NOMO-1 treated with DMSO at 0.1 percent for 48 hours (cell line): Measurements from ENCODE around the gene MYH9.
"Not testable (repeated sequence)": the region's sequence is repeated elsewhere in the genome, so short reads cannot be mapped to it uniquely, and the experiment has no call there.

Source experiments
- DNase-seq: peaks from one replicate; lab custom pipeline; 2025; ENCODE audit not compliant: unreplicated experiment; lab: John Stamatoyannopoulos, UW

Gene MYH9

DNA sequence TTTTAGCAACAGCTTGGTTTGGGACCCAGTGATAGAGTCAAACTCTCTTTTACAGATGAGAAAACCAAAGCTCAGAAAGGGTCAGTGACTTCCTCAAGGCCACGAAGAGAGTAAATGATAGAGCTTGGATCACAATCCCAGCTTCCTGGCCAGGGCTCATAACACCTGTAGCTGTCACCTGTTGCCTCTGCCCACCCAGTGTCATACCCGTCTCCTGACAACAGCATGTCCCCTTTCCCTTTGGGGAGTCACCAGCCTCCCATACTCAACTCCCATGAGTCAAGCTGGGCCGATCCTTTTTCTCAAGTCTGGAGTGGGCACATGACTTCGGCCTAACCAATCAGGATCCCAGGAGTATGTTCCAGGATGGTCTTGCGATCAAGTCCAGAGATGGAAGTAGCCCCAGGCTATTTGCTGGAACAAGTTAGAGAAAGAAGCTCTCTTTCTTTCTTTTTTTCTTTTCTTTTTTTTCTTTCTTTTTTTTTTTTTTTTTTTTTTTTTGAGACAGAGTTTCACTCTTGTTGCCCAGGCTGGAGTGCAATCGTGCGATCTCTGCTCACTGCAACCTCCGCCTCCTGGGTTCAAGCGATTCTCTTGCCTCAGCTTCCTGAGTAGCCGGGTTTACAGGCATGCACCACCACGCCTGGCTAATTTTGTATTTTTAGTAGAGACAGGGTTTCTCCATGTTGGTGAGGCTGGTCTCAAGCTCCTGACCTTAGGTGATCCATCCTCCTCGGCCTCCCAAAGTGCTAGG lies 27.8 kb upstream of the MYH9 start:
- no peak for DNase-seq

DNA sequence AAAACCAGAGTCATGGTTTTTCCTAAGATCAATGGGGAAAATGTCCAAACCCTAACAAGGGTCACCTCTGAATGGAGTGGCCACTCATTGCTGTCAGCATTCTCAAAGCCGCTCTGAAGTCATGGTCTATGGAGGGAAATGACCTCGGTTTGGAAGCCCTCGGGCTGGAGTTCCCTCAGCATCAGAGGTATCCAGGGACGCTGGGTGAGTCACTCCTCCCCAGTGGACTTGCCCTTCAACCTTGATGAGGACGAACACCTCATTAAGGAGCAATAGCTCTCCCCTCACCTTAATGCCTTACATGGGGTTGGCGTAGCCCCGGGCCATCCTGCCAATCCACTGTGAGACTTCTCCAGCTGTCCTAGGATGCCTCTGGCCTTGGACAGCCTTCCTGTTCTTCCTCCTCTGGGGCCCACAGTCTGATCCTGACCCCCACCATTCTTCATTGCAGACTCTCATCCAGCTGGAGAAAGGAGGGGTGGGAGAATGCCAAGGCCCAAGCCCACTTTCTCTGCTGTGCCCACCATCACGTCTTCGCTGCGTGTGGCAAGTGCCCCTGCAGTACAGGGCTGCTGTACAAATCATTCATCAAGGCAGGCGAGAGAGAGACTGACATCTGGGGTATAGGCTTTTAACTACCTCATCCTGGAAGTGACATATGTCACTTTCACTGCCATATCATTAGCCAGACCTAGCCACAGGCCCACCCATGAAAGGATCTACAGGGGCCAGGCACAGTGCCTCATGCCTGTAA lies 25.4 kb upstream of the MYH9 start:
- no peak for DNase-seq

DNA sequence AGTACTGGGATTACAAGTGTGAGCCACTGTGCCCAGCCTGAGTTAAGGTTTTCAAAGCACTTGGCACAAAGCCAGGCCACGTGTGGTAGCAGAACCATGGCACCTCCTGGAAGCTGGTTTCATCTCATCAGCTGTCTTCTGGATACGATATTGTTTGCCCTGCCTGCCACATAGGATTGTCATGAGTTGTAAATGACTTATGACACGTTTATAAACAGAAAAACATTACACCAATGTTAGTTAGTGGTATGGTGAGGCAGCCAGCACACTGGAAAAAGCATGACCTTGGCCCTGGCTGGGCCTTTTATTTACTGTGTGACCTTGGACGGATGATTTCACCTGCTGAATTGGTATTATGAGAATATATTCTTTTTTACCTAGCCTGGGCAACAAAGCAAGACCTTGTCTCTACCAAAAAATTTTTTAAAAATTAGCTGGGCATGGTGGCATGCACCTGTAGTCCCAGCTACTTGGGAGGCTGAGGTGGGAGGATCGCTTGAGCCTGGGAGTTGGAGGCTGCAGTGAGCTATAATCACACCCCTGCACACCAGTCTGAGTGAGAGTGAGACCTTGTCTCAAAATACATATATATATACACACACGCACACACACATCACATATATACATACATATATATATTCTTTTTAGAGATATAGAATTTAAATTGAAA lies 24.0 kb upstream of the MYH9 start:
- DNase-seq = no peak

DNA sequence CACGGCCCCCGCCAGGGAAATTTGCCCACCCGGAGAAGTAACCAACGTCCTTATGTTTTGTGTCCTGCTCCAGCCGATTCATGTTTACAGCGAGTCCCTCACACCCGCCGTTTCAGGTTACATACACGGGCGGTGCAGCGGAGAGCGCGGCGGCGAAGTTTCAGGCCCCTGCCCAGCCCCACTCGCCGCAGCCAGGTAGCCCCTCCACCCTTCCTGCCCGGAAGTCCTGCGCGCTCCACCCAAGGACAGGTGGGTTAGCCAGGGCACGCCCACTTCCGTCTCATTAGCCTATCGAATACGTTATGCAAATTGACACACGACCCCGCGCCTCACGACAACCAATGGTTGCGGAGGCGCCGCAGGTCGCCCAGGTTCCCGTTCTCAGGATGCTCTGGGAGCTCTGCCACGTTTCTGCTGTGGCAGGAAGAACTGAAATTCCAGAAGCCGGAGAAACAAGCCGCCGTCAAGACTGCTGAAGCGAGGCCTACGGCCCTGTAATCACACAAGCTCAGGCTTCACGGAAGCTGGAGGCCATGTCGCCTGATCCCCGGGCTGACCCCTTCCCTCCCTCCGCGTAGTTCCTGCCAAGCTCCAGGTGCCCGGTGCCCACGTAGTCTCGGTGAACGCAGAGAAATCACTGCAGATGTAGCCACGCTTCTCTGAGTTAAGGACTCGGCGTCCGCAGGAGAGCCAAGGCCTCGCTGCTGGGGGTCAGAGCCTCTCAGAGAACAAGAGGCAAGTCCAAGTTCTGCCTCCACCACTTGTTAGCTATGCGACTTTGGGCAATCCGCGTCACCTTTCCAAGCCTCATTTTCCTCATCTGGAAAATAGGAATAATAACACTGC lies 22.4 kb upstream of the MYH9 start:
- no peak for DNase-seq

DNA sequence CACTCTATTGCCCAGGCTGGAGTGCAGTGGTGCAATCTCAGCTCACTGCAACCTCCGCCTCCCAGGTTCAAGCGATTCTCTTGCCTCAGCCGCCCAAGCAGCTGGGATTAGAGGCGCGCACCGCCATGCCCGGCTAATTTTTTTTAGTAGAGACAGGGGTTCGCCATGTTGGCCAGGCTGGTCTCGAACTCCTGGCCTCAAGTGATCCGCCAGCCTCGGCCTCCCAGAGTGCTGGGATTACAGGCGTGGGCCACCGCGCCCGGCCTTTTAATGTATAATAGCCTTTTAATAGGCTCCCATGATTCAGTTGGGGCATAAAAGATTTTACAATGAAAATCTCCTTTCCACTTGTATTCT lies 21.8 kb upstream of the MYH9 start:
- DNase-seq = not testable (repeated sequence)

DNA sequence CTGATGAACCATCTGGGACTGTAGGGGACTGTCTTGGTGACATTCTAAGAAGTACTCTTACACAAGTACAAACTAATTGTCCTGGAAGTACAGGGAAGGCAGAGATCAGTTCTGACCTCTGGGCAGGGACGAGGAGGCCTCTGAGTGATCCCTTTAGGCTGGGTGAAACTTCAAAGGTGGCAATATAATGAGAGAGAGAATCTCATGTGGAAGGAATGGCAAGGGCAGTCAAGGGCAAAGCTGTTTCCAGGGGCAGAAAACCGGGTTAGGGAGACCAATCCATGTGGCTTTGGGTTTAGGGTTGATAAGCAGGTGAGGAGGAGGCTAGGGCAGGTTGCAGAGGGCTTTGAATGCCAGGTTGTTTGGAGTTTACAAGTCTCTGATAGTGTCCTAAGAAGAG lies 21.3 kb upstream of the MYH9 start:
- no peak for DNase-seq

DNA sequence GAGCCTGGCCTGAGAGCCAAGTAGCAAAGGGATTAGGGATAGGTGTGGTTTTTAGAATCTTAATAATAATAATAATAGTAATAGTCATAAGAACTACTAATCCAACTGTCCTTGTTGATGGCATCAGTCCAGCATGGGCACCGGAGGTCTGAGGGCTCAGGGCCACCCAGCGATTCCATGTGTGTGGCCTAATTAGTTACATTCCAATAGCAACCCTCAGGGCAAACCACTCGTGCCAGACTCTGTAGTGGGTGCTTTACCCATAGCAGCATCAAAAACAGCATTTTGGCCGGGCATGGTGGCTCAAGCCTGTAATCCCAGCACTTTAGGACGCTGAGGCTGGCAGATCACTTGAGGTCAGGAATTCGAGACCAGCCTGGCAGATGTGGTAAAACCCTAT lies 19.0 kb upstream of the MYH9 start:
- DNase-seq = no peak

DNA sequence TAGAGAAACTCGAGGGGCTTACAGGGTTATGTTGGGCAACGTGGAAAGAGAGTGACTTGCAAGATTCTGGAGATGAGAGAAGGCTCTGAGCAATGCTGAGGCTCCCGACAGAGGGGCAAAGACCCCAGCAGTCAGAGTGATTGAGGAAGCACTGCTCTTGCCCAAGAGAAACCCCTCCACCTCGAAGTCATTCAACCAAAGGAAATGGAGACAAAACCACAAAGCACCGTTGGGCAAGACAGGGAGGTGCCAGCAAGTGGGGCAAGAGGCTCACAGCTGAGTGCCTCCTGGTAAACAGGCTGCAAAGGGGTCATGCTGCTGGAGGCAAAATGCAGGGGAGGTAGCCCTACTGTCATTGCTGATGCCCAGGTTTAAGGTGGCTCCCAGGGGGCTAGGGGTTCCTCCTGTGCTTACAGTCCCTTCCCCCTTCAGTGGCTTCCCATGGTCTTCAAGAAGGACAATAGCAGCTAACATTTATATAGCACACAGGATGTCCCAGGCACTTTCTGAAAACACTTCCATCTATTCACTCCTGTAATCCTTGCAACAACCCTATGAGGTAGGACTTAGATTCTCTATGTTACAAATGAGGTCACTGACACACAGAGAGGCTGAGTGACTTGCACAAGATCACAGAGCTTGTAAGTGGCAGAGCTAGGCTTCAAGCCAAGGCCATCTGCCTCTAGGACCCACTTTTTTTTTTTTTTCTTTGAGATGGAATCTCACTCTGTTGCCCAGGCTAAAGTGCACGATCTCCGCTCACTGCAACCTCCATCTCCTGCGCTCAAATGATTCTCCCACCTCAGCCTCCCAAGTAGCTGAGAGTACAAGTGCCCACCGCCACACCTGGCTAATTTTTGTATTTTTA lies 18.1 kb upstream of the MYH9 start:
- peak; percentile 98 for DNase-seq

DNA sequence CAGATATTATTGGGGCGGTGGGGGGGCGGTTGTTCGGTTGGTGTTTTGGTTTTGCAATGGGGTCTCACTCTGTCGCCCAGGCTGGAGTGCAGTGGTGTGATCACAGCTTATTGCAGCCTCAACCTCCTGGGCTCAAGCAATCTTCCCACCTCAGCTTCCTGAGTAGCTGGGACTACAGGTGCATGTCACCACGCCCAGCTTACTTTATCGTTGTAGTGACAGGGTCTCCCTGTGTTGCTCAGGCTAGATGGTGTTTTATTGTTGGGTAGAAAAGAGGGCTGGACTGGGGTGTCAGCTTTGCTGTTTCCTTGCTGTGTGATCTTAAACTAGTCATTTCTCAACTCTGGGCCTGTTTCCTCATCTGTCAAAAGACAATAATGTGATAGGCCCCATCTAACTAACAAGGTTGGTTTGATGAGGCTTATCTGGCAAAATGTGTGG lies 17.5 kb upstream of the MYH9 start:
- no peak for DNase-seq

DNA sequence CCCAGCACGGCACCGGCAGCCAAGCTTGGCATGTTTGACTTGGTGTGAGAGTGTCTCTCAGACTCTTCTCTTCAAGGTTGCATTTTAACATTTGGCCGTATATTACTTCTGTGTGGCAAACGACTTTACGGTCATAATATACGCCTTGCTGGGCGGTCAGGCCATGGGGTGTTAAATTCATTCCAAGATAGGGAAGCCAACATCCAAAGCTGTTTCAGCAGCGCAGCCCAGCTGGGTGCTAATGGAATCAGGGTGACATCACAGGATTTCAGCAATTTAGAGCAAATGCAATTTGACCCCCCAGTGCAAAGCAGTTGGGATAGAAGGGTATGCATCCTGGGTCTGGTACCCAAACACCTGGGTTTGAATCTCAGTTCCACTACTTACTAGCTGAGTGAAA lies 16.7 kb upstream of the MYH9 start:
- no peak for DNase-seq

DNA sequence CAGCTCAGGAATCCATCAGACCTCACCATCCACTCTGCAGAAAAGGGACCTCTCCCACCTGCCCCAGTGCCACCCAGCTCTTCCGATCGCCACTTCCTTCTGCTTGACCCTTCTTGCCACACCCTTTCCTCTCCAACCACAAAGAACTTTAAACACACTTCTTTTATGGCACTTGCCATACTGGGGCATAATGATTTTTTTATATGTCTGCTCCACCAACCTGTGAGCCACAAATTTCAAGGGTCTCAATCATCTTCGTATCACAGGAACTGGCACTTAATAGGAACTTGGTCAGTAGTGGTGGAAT lies 11.7 kb upstream of the MYH9 start:
- DNase-seq = peak; percentile 70

DNA sequence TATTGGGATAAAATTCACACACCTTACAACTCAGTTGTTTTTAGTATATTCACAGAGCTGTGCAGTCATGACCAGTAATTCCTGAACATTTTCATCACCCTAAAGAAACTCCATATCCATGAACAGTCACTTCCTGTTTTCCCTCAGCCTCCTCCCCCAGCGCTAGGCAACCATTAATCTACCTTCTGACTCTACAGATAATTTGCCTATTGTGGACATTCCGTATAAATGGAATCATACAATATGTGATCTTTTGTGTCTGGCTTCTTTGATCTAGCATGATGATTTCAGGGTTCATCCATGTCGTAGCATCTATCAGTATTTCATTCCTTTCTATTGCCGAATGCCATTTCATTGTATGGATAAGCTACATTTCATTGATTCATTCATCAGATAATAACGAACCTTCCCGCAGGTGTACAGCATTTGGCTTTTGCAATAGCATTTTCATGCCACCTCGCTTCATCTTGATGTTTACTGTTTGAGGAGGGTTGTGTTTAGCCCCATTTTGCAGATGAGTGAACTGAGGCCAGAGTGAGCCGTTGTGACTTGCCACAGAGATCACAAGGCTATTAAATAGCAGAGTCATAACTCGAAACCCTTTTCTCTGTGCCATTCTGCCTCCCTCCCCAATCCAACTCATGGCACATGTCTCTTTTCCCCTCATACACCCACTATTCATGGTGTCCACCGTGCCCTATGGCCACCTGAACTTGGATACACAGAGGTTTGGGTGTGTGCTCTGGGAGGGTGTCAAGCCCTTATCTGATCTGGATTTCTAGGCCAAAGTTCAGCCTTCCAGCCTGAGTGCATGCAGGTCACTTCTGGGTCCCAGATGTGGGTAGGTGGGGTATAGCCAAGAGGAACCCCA lies 11.1 kb upstream of the MYH9 start:
- DNase-seq = no peak

DNA sequence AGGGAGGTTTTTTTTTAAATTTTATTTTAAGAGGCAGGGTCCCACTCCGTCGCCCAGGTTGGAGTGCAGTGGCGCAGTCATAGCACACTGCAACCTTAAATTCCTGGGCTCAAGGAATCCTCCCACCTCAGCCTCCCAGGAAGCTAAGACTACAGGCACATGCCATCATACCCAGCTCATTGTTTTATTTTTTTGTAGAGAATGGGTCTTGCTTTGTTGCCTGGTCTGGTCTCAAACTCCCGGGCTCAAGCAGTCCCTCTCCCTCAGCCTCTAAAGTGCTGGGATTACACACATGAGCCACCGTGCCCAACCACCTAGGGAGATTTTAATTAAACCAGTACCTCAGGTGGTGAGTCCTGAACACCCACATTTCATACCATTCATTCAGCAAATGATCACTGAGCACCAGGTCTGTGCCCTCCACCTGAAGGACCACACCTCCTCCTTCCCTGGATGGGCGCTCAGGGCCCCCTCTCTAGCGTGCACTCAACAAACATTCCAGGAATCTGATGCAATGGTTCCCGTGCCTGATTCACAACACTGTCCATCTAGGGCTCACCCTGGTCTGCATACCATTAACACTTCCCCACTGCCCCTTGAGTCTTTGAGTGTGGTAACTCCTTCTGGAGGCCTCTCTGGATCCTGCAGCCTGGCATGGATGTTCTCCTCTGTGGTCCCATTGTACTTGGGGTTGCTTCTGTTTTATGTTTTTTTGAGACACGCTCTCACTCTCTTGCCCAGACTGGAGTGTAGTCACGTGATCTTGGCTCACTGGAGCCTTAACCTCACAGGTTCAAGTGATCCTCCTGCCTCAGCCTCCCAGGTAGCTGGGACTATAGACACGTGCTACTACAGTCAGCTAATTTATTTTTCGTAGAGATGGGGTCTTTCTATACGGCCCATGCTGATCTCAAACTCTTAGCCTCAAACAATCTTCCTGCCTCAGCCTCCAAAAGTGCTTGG lies 9.6 kb upstream of the MYH9 start:
- DNase-seq = no peak

DNA sequence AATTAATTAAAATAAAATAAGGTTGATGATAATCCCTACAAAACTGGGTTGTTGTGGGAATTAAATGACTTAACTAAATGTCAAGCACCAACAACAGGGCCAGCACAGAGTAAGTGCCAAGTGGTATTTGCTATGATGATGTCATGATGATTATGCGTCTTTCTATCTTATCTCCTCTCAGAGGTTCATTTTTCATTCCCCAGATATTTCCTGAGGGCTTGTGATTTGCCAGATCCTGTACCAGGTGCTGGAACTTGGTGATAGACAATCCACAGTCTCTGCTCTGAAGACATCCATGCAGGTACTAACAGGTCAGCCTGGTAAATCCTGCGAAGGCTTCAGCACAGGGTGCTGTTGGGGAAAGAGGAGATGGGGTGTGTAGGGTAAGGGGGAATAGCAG lies 8.1 kb upstream of the MYH9 start:
- no peak for DNase-seq

DNA sequence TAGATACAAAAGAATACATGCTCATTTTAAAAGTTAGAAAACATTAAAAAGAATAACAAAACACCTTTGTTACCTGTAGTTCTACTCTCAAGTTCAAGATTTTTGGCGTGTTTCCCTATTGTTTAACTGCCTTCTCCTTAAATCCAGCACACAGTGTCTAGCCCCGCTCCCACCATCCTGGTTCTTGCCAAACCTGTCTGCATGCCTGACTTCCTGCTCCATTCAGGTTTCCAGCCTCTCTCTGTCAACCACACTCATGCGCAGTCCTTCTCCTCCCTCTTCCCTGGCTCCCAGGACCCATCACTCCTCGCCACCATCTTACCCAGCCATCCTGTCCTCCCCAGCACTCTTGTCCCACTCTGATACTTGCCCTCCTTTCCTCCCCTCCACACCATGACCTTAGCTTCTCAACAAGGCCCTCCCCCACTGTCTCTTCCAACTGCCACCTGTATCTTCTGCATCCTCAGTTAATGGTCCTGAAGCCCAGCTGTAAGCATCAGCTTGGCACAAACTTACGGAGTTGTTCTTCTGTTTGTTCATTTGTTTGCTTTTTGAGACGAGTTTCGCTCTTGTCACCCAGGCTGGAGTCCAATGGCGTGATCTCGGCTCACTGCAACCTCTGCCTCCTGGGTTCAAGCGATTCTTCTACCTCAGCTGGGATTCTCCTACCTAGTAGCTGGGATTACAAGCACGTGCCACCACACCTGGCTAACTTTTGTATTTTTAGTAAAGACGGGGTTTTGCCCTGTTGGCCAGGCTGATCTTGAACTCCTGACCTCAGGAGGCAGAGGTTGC lies 7.5 kb upstream of the MYH9 start:
- DNase-seq = no peak

DNA sequence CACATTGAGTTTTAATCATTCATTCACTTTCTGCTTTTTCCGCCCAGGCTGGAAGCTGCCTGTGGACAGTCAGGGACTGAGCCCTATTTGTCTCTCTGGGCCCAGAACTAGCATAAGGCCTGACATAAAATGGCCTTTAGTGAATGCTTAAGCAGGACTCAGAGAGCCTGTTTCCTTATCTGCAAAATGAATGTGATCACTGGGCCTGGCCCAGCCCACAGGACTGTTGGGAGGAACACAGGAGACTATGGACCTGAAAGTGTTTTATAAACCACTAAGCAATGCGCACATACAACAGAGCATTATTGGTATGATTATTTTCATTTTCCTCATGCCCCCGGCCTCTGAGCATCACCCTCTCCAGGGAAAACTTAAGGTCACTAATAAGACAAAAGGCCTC lies 3.9 kb upstream of the MYH9 start:
- no peak for DNase-seq

DNA sequence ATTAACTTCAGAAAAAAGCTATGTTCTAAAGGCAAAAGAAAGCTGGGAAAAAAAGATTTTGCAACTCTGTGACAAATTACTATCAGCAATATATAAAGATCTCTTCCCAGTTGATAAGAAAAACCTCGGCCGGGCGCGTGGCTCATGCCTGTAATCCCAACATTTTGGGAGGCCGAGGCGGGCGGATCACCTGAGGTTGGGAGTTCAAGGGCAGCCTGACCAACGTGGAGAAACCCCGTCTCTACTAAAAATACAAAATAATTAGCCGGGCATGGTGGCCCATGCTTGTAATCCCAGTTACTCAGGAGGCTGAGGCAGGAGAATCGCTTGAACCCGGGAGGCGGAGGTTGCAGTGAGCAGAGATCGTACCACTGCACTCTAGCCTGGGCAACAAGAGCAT lies 1.4 kb upstream of the MYH9 start:
- not testable (repeated sequence) for DNase-seq

DNA sequence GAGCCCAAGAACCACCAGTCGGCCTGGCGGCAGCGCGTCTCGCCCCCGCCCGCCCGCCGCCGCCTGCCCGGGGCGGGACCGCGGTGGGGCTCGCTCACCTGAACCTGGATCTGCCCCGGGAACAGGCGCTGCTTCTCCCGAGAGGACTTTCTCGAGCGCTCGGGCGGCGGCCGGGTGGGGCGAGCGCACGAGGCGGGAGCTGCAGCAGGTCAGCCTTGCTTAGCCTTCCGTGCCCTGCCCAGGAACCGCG lies 133 bp downstream of the MYH9 start:
- DNase-seq = no peak
